Fibroblast of mammary gland (primary cell): ENCODE data around the gene IMPDH1.

ENCODE experiments used
- DNase-seq: peaks from one replicate; pipeline ENCODE4 v3.0.0-alpha.2; 2010; ENCODE audit warnings: low read depth
- H3K4me3 ChIP-seq: 2 replicates; pipeline ENCODE4 v1.5.1; 2011; ENCODE audit warnings: low read depth, mild to moderate bottlenecking, low read length, moderate library complexity; ENCODE audit not compliant: control insufficient read depth
- TF ChIP-seq, protein P1 (sequence below): conservative IDR thresholded peaks from 2 replicates; pipeline ENCODE4 v1.5.1; 2011; ENCODE audit warnings: low read depth, low read length, inconsistent platforms; ENCODE audit not compliant: control insufficient read depth, insufficient read depth

Gene IMPDH1

GRCh38 chr7:128405471-128406313 lies 4.1 kb downstream of the IMPDH1 start:
- TF ChIP-seq, protein P1, sequence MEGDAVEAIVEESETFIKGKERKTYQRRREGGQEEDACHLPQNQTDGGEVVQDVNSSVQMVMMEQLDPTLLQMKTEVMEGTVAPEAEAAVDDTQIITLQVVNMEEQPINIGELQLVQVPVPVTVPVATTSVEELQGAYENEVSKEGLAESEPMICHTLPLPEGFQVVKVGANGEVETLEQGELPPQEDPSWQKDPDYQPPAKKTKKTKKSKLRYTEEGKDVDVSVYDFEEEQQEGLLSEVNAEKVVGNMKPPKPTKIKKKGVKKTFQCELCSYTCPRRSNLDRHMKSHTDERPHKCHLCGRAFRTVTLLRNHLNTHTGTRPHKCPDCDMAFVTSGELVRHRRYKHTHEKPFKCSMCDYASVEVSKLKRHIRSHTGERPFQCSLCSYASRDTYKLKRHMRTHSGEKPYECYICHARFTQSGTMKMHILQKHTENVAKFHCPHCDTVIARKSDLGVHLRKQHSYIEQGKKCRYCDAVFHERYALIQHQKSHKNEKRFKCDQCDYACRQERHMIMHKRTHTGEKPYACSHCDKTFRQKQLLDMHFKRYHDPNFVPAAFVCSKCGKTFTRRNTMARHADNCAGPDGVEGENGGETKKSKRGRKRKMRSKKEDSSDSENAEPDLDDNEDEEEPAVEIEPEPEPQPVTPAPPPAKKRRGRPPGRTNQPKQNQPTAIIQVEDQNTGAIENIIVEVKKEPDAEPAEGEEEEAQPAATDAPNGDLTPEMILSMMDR: no peak
- H3K4me3 ChIP-seq: peak overlapping the region; percentile 81
- DNase-seq: peak; percentile 15

- TF ChIP-seq, protein P1: peak; percentile 35
- peak; percentile 18 for DNase-seq
Observed at GRCh38 chr7:128404886-128405470, 4.8 kb downstream of the IMPDH1 start.

DNA sequence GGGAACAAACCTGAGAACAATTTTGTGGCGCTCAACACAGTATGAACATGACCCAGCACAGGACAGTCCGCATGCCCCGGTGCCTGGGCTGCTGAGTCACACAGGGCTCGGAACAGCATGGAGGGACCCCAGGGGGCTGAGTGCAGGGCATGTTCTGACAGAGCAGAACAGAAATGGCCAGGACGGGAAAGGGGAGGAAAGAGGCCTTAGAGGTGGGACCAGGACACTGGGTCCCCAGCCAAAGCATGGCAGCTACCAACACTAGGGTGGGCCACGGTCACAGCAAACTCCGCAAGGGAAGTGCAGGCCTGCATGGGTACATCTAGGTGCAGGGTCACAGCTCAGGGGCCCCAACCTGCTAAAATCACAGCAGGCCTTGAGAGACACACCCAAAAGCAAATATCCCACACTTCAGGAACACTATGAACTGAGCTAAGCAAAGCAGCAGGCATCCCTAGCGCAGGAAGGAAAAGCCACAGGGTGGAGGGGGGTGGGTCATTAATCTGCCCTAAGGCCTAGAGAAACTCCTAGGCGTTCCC lies 5.6 kb downstream of the IMPDH1 start:
- TF ChIP-seq, protein P1: no peak
- peak overlapping the region; percentile 81 for H3K4me3 ChIP-seq
- DNase-seq: no peak

More at GRCh38 chr7:128404886-128405470, 4.8 kb downstream of the IMPDH1 start:
- H3K4me3 ChIP-seq: peak overlapping the region; percentile 81

DNA sequence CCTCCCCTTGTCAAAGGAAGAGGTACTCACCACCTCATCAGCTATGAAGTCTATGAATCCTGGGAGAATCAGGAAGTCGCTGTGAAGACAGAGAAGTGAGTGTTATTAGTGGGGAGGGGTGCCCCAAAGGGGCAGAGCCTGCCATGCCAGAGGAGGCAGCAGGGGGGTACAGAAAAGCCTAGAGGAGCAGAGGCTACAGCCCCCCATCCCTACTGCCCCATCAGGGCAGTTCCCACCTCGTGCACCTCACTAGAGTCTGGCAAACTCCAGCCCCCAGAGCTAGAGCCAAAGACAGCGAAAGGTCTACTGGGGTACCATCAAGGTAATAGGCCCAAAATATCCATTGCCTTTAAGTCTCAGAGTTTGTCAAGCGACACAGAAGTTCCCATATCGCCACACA lies 6.1 kb downstream of the IMPDH1 start:
- H3K4me3 ChIP-seq: peak overlapping the region; percentile 81
- no peak for DNase-seq
- TF ChIP-seq, protein P1: no peak

DNA sequence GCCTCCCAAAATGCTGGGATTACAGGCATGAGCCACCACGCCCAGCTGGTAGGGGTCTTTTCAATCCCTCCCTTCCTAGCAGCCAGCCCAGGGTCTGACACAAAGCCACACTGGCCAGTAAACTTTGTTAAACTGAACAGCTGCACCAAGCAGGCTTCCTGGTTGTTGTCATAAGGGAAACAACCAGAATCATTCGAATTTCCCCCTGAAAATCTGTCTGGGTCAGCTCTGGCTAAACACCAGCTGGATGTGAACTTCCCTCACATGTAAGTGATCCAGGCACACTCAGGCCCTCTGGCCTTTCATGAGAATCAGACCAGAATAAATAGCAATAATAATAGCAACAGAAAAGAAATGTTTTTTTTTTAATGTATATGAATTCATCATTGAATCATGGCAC lies 7.4 kb downstream of the IMPDH1 start:
- H3K4me3 ChIP-seq: no peak overlapping the region
- TF ChIP-seq, protein P1: no peak

DNA sequence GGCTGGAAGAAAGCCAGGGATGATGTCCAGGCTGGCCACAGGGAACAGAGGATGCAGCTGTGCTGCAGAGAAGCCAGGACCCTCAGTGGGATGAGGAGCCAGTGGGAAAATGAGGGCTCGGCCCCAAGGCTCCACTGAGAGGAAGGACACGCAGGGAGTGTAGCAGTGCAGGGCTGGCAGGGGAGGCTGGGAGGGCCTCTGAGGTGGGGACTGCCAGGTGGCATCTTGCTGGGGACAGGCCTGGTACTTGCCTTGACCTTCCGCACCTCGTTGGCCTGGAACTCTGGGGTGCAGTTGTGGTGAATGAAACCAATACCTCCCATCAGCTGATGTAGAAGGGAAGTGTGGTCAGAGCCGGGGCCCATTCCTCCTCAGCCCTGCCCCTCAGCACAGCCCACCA lies 9.2 kb downstream of the IMPDH1 start:
- H3K4me3 ChIP-seq: no peak overlapping the region
- no peak for DNase-seq
- TF ChIP-seq, protein P1: no peak

More for the DNA sequence above, 7.4 kb downstream of the IMPDH1 start:
- no peak for DNase-seq
